HG03432 (cell line): ENCODE results near the gene KRTAP5-2.
"Not testable (repeated sequence)": the region's sequence is repeated elsewhere in the genome, so short reads cannot be mapped to it uniquely, and the experiment has no call there.

Experiments
- ATAC-seq: cut with Tn5 transposase; IDR thresholded peaks from one replicate; pipeline ENCODE4 v1.9.1; 2021; ENCODE audit warnings: mild to moderate bottlenecking, moderate library complexity; ENCODE audit not compliant: unreplicated experiment

KRTAP5-2 gene

GRCh38 chr11:1597994-1598380, at the start of gene KRTAP5-2:
TSS of gene KRTAP5-2 (minus strand) at chr11:1598294. CDS start at chr11:1598250, 44 bp downstream.
- ATAC-seq: no peak

DNA sequence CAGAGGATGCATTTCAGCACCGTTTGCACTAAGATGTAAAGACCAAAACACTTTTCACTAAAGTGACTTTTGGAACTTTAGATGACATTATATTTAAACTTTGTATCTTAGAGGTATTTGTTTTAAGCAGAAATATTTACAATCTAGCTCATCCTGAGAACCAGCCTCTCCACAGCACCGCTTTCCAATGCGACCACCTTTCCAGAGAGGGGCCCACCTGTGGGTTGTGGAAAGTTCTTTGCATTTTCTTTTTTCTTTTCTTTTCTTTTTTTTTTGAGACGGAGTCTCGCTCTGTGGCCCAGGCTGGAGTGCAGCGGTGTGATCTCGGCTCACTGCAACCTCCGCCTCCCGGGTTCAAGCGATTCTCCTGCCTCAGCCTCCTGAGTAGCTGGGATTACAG, 48.4 kb upstream of the KRTAP5-2 start:
- not testable (repeated sequence) for ATAC-seq

- no peak for ATAC-seq
These were observed 47.3 kb upstream of the KRTAP5-2 start for GRCh38 chr11:1645357-1645821.

DNA sequence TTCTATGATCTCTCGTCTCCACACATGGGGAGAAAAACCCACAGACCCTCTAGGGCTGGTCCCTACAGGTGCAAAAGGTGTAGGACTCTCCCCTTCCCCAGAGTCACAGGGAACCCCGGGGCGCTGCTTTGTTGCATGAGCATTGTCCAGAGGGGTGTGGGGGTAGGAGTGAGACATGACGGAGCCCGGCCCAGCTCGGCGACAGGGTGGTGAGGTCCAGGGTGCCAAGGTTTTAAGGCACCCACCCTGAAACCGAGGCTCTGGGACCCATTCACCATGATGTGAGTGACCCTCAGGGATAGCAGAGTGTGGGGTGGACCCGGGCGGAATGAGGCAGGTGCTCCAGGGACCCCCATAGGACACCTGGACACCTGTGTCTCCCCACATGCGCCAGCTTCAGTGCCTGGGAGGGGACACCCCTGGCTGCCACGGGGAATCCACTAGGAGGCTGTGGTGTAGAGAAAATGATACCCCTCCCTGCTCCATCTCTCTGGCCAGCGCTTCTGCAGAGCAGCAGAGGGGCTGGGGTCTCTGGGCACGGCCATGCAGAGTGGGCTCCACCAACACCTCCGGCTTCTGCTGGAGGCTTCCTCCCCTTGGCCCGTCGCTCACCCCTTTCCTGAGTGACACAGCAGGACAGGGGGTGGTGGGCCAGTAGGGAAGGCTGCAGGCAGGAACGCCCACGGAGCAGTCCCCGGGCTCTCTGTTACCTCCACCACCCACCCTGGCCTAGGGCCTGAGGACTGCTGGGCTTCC, 46.7 kb upstream of the KRTAP5-2 start:
- no peak for ATAC-seq

- no peak for ATAC-seq
These were observed 45.1 kb upstream of the KRTAP5-2 start for GRCh38 chr11:1643146-1643690.

- no peak for ATAC-seq
These were observed 44.4 kb upstream of the KRTAP5-2 start for GRCh38 chr11:1642288-1643145.

DNA sequence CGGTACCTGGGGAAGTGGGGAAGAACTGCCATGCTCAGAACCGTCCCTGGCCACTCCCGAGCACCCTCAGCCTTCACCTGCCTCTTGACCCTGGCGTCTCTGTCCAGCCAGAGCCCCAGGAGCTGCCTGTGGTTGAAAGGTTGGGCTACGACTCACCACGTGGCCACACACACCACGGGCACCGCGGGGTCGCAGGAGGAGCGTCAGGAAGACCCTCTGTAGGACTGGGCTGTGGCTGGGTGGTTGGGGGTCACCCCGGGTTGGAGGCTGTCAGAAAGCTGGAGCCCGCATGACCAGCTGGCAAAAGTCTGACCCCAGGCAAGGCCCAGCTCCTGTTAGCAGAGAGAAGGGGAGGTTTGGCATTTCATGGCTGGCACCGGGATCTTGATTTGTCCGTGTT, 43.0 kb upstream of the KRTAP5-2 start:
- no peak for ATAC-seq

GRCh38 chr11:1640076-1640946, 42.2 kb upstream of the KRTAP5-2 start:
- no peak for ATAC-seq

DNA sequence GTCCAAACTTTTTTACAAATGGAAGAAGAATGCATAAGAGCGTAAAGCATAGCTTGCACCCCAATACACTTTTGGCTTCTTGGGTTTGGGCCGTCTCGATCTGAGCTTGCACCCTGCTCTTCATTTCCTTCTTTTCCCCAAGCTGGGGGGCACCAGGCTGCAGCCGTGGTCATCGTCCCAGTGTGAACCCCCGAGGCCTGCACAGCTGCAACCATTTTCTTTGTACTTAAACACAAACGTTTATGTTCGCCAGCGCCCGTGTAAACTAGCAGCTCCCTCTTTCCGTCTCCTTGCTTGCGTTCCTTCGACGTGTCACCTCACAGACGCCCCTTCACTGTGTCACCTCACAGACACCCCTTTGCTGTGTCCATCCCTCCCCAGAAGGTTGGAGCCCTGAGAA, 41.6 kb upstream of the KRTAP5-2 start:
- no peak for ATAC-seq

DNA sequence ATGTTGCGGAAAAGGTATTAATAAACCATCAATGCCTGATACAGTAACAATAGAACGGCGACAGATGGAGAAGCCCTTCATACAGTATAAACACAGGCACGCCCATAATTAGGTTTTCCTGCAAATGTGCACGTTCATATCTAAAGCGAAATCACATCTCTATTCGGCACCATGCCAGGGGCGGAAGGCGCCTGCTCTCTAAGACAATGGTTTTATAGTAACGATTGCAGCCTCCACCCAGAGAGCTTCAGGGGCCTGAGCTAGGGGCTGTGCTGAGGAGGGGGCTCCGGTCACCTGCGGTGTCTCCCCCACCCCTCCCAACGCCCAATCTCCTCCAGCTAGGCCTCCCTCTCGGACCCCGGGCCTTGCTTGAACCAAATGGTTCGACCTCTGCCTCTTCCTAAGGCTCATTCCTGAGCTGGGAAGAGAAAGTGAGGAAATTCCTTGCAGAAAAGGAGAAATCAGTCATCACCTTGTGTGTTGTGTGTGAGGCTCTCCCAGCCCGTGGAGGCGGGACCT, 41.1 kb upstream of the KRTAP5-2 start:
- ATAC-seq: no peak

DNA sequence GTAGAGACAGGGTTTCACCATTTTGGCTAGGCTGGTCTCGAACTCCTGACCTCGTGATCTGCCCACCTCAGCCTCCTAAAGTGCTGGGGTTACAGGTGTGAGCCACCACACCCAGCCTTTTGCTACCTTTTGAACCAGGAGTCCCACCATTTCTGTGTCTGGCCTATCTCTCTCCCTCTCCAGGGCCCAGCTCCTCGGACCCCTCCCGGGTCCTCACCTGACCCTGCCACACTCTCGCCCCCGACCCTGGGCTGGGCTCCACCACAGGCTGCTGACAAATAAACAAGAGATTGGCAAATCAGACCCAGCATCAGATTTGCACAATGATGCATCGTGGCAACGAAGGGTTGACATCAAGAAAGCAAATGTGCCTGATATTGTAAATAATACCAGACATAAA, 40.2 kb upstream of the KRTAP5-2 start:
- ATAC-seq: no peak

DNA sequence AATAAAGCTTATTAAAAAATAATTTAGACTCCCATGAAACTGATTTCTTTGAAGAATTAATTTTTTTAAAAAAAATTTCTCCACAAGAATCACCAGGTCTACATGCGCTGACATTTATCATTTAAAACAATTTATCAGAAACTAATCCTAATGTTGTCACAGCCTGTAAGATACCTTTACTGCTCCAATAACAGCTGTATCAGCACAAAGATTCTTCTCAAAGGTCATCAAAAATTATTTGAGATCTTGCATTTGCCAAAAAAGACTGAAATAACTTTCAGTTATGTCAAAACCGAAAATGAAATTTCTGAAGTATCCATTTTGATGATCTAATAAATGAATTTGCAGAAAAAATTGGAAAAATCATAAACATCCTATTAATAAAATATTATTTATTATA, 39.5 kb upstream of the KRTAP5-2 start:
- ATAC-seq: no peak

- ATAC-seq: no peak
These were observed 38.3 kb upstream of the KRTAP5-2 start for GRCh38 chr11:1636291-1636950.

GRCh38 chr11:1633864-1634263, 35.8 kb upstream of the KRTAP5-2 start:
- ATAC-seq: no peak

- no peak for ATAC-seq
These were observed 34.1 kb upstream of the KRTAP5-2 start for GRCh38 chr11:1632053-1632714.

GRCh38 chr11:1631066-1631568, 33.0 kb upstream of the KRTAP5-2 start:
- ATAC-seq: no peak

DNA sequence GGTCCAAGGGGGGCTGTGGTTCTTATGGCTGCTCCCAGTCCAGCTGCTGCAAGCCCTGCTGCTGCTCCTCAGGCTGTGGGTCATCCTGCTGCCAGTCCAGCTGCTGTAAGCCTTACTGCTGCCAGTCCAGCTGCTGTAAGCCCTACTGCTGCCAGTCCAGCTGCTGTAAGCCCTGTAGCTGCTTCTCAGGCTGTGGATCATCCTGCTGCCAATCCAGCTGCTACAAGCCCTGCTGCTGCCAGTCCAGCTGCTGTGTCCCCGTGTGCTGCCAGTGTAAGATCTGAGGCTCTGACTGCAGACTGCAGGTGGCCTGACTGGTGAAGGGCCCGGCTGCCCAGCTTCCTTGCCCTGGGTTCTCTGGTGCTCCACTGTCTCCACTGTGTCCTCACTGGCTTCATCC, 32.2 kb upstream of the KRTAP5-2 start:
- ATAC-seq: no peak

DNA sequence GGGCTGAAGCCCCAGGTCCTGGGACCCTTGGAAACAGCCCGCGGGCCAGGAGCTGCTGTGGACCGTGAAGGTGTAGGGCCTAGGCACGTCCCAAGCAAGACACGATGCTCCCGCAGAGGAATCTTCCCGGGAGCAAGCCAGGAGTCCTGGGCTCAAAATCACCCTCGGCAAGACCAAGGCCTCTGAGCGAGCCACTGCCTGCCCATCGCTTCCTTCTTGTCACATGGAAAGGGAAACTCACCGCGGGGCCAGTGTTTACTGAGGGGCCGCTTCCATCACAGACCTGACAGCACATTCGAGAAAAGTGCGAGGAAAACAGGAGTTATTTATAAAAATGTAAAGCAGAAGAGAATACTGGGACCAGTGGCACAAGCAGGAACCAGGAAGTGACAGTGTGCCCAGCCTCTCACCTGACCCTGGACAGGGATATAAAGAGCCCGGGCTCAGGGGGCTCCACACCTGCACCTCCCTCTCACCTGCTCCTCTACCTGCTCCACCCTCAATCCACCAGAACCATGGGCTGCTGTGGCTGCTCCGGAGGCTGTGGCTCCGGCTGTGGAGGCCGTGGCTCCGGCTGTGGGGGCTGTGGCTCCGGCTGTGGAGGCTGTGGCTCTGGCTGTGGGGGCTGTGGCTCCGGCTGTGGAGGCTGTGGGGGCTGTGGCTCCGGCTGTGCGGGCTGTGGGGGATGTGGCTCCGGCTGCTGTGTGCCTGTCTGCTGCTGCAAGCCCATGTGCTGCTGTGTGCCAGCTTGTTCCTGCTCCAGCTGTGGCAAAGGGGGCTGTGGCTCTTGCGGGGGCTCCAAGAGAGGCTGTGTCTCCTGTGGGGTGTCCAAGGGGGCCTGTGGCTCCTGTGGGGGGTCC, 31.5 kb upstream of the KRTAP5-2 start, which contains the start of gene KRTAP5-5:
TSS of gene KRTAP5-5 (plus strand) at position 450 of the 860 bp plus-strand sequence. CDS start at position 516, 66 bp downstream.
- no peak for ATAC-seq
